Lung (tissue), 12 donors: Measurements from ENCODE around the gene SLC37A1. TPM values are rescaled to one million over a fixed set of nuclear protein-coding genes. Genes with fewer than 3 reads are reported as not detected.

Experiments used
- ATAC-seq: fragments of 200-7000 bp; cut with Tn5 transposase; one replicate; pipeline ENCODE4 v1.9.1; 2020; ENCODE audit warnings: moderate number of reproducible peaks; ENCODE audit not compliant: insufficient read depth, low FRiP score
- DNase-seq, 3 donors: peaks; one replicate each; pipeline ENCODE4 v3.0.0-alpha.2; 2013 to 2017
- H3K27ac ChIP-seq, 2 donors: one replicate each; pipeline ENCODE4 v1.5.1; 2013; ENCODE audit warnings: mild to moderate bottlenecking in 2 of 2, moderate library complexity in 2 of 2, control low read depth in 1 of 2, inconsistent platforms in 1 of 2, low read depth in 1 of 2, low read length in 1 of 2
- H3K27me3 ChIP-seq, 3 donors: one replicate each; pipeline ENCODE4 v1.5.1; 2013; ENCODE audit warnings: low read length in 2 of 3; ENCODE audit not compliant: control insufficient read depth in 3 of 3, insufficient read depth in 3 of 3
- H3K36me3 ChIP-seq, 4 donors: one replicate each; pipeline ENCODE4 v1.5.1; 2013; ENCODE audit warnings: low read length in 4 of 4, mild to moderate bottlenecking in 1 of 4, moderate library complexity in 1 of 4; ENCODE audit not compliant: control insufficient read depth in 4 of 4, insufficient read depth in 4 of 4
- H3K4me1 ChIP-seq, 5 donors: one replicate each; pipeline ENCODE4 v1.5.1; 2013; ENCODE audit warnings: low read length in 5 of 5, mild to moderate bottlenecking in 2 of 5, moderate library complexity in 1 of 5; ENCODE audit not compliant: control insufficient read depth in 5 of 5, insufficient read depth in 5 of 5
- H3K4me3 ChIP-seq: one replicate; pipeline ENCODE4 v1.5.1; 2013; ENCODE audit warnings: mild to moderate bottlenecking, control low read depth, moderate library complexity
- H3K9ac ChIP-seq, 2 donors: one replicate each; pipeline ENCODE4 v1.5.1; 2013; ENCODE audit warnings: low read length in 2 of 2, control low read depth in 1 of 2; ENCODE audit not compliant: insufficient read depth in 1 of 2
- H3K9me3 ChIP-seq, 4 donors: one replicate each; pipeline ENCODE4 v1.5.1; 2013; ENCODE audit warnings: low read length in 3 of 4, mild to moderate bottlenecking in 1 of 4, moderate library complexity in 1 of 4; ENCODE audit not compliant: control insufficient read depth in 4 of 4, insufficient read depth in 3 of 4
- WGBS, 2 donors: extraction: QIAGEN DNeasy Blood & Tissue Kit; methylation state at CpG; one replicate each; pipeline ENCODE4 v1.1.7; 2013; 5-methylcytosine and 5-hydroxymethylcytosine counted together
- polyA plus RNA-seq, 2 donors: library from polyadenylated mRNA; stranded (reverse); fragments of 200-250 nt; gene quantifications; one replicate each; pipeline ENCODE4 v1.2.1, GENCODE V29; 2013
- total RNA-seq, 2 donors: library from RNA; depleted of rRNA in 1 of 2; stranded (reverse); fragments of >200 nt in 1 of 2; gene quantifications; one replicate each; pipeline ENCODE4 v1.2.1, GENCODE V29; 2014 to 2021
- TF ChIP-seq, protein P1 (sequence below): IDR thresholded peaks from 2 replicates; pipeline ENCODE4 v1.5.1; 2012; ENCODE audit warnings: mild to moderate bottlenecking; ENCODE audit errors: control extremely low read depth, extremely low read depth
- donor health status: control.
- donor health status: control.
- donor health status: Bipolar disorder and iron deficiency.
- donor health status: healthy.
- donor health status: DM: yes; HTN: yes; CAD: no.

Gene SLC37A1
- total and polyA plus RNA-seq, 4 donors = 13.3 to 29.5 (median 19.6) TPM

GRCh38 chr21:42507418-42507817 is 6.2 kb upstream of the SLC37A1 start:
- no peak for ATAC-seq
- H3K36me3 ChIP-seq = no peaks in the 10 kb centered on the region
- WGBS, 2 donors = 91 to 96% methylated on average over 4 of the region's 4 CpGs

DNA sequence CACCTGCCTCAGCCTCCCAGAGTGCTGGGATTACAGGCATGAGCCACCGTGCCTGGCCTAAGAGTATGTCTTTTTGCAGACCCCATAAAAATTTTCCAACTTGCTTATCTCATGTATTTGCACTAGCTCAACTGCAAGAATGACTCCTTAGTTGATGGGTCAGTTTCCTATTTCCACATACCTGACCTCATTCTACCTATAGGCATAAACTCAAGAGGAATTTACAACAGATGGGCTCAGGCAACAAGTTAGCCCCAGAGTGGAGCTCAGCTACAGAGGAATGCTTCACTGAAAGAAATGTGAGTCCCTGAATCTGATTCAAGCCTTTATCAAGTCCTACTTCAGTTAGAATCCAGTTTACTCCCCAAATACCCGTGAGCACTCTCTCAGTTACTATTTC is 5.3 kb upstream of the SLC37A1 start:
- Histone ChIP-seq H3K9me3 (no peaks in the 10 kb centered on the region), H3K4me3 (no peak overlapping the region), H3K4me1 (peaks cover 0 to 7% (median 4%) of the 10 kb centered on the region in 5 donors), H3K36me3 (no peaks in the 10 kb centered on the region), H3K9ac (no peak overlapping the region), H3K27me3 (no peaks in the 10 kb centered on the region), H3K27ac (no peak overlapping the region)
- DNase-seq (no peak), ATAC-seq (no peak)
- TF ChIP-seq, protein P1, sequence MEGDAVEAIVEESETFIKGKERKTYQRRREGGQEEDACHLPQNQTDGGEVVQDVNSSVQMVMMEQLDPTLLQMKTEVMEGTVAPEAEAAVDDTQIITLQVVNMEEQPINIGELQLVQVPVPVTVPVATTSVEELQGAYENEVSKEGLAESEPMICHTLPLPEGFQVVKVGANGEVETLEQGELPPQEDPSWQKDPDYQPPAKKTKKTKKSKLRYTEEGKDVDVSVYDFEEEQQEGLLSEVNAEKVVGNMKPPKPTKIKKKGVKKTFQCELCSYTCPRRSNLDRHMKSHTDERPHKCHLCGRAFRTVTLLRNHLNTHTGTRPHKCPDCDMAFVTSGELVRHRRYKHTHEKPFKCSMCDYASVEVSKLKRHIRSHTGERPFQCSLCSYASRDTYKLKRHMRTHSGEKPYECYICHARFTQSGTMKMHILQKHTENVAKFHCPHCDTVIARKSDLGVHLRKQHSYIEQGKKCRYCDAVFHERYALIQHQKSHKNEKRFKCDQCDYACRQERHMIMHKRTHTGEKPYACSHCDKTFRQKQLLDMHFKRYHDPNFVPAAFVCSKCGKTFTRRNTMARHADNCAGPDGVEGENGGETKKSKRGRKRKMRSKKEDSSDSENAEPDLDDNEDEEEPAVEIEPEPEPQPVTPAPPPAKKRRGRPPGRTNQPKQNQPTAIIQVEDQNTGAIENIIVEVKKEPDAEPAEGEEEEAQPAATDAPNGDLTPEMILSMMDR = no peak
- WGBS, 2 donors = 78 to 88% methylated on average over 2 of the region's 2 CpGs

More at GRCh38 chr21:42507418-42507817, 6.2 kb upstream of the SLC37A1 start:
- no peak for DNase-seq
- Histone ChIP-seq H3K27me3 (no peaks in the 10 kb centered on the region), H3K4me3 (no peak overlapping the region), H3K9me3 (no peaks in the 10 kb centered on the region), H3K4me1 (peaks cover 0 to 7% (median 0%) of the 10 kb centered on the region in 5 donors), H3K27ac (no peak overlapping the region), H3K9ac (no peak overlapping the region)
- TF ChIP-seq, protein P1 = no peak

DNA sequence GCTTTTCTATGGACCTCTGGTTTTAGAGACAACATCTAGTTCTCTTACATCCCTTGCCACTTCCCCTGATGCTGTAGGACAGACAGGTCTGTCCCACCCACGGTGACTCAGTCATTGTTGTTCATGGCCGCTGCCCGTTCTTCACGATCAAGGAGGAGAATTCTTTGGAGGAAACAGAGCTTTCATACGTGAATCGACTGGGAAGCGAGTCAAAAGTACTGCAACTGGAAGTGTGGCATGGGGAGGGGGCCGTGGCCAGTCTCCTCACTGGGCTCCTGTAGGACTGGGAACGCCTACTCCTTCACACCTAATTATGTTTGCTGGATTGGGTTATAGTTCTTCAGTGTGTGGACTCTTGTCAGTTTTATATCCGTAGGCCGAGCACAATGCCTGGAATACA is 4.4 kb upstream of the SLC37A1 start:
- Histone ChIP-seq H3K27me3 (no peaks in the 10 kb centered on the region), H3K4me3 (no peak overlapping the region), H3K36me3 (no peaks in the 10 kb centered on the region), H3K9me3 (no peaks in the 10 kb centered on the region), H3K9ac (no peak overlapping the region), H3K27ac (no peak overlapping the region), H3K4me1 (peaks cover 0 to 7% (median 5%) of the 10 kb centered on the region in 5 donors)
- WGBS, 2 donors = 58 to 68% methylated on average over 11 of the region's 11 CpGs
- TF ChIP-seq, protein P1 = no peak
- ATAC-seq = no peak
- DNase-seq = peak; percentile 44 to 73 (median 62)
